ENCODE measurements around the gene ERFL.
"Not testable (repeated sequence)": the region's sequence is repeated elsewhere in the genome, so short reads cannot be mapped to it uniquely, and the experiment has no call there.

The ERFL gene

DNA sequence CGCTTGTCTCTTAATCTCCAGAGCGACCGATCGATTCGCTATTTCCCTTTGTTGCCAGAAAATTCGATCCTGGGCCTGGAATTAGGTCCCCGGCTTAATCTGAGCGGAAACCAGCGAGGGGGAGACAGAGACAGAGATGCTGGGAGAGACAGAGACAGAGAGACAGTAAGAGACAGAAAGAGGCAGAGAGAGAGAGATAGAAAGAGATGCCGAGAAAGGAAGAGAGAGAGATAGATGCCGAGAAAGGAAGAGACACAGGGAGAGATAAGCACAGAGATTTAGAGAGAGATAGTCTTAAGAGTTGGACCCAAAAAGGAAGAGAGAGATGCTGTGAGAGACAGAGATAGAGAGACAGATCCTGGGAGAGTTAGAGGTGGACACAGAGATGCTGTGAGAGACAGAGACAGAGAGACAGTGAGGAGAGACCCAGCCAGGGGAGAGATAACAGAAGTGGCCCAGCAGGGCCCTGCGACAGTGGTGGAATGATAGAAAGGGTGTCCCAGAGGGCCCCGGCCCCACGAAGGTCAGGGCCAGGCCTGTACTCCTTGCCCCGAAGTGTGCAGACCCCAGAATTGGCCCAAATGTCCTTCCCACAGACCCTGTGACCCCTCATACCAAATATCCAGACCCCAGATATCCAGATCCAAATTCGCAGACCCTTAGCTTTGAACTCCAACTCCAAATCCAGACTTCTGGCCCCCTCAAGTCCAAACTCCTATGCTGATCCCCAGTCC is 1.3 kb downstream of the ERFL start:
- no peak for DNase-seq (ENCODE audit: low read depth)

GRCh38 chr19:41926028-41926762 is 2.1 kb downstream of the ERFL start:
- no peak for DNase-seq (ENCODE audit: low read depth)

GRCh38 chr19:41925208-41926003 is 2.8 kb downstream of the ERFL start:
- DNase-seq (ENCODE audit: low read depth): no peak

DNA sequence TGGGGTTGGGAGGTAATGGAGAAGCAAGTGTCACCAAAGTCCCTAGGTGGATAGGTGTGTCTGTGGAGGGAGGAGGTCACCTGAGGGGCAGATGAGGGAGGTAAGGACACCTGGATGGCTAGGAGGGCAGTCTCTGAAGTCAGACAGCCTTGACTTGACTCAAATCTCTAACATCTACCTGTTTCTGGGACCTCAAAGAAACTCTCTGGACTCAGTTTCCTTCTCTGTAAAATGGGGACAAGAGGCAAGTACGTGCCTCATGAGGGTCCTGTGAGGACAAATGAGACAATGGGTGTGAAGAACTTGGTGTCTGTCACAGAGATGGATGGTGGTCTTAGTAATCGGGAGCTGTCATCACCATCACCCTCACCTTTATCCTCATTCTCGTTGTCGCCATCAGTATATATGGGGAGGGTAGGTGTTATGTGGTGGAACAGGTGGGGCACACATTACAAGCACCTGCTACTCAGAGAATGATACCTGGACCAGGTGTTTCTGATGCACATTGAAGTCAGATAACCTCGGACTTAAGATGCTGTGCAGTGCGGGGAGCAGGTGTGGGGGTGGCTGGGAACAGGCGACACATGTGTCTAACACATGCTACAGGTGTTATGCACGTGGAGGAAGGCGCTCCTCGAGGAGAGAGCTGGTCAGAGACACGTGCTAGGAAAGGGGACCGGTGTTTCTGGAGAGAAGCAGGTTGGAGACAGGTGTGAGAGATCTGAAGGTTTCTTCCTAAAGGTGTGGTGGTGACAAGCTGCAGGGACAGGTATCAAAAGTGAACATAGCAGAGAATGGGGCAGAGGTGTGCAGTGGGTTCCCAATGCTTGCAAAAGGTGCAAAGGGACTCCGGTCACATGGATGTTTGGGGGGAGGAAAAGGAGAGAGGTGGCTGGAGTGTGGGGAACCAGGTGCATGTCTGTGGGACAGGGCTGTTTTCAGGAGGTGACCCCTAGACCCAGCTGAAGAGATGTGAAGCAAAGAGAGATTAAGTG is 3.8 kb downstream of the ERFL start:
- DNase-seq (ENCODE audit: low read depth): no peak

DNA sequence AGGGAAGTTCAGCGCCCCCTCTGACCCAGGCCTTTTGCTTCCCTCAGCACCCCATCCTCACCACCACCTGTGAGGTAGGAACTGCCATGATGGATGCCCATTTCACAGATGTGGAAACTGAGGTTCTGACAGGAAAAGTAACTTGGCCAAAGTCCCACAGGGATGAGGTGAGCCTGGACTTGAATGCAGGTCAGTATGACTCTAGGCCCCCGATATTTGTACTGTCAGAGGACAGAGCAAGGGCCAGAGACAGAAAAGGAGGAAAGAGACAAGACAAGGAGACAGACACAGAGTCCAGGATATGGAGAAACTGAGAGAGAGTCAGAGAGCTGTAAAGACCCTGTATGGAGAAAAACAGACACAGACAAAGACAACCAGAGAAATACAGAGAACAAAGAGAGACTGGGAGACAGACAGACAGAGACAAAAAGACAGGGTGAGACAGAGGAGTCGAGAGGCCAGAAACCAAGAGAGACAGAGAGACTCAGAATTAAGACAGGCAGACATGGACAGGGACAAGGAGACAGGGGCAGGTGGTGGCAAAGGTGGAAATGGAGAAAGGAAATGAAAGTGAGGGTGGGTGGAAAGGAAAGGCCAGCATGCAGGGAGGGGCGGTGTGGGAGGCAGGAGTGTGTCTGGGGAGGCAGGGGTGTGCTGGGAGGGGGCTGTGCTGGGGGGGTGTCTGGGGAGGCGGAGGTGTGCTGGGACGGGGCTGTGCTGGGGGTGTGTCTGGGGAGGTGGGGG is 5.0 kb downstream of the ERFL start:
- no peak for DNase-seq (ENCODE audit: low read depth)

DNA sequence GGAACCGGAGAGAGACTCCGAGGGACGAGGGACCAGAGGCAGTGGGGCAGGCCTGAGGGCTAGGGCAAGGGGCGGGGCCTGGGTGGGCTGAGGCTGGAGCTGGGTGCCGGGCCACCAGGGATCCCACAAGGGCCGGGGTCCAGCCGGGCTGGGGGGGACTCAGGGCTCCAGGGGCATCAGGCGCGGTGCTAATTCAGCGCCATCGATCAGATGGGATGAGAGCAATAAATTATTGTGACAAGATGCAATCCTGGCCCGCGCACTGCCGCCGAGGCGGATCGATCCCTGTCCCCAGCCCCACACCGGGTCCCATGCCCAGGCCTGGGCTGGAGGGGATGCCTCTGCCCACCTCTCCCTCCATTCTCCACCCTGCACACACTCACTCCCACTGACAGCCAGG is 5.7 kb downstream of the ERFL start:
- no peak for DNase-seq (ENCODE audit: low read depth)

- DNase-seq (ENCODE audit: low read depth): no peak
Measured at GRCh38 chr19:41921577-41922576, 6.4 kb downstream of the ERFL start.

- DNase-seq (ENCODE audit: low read depth): no peak
Measured at GRCh38 chr19:41920882-41921576, 7.2 kb downstream of the ERFL start.

DNA sequence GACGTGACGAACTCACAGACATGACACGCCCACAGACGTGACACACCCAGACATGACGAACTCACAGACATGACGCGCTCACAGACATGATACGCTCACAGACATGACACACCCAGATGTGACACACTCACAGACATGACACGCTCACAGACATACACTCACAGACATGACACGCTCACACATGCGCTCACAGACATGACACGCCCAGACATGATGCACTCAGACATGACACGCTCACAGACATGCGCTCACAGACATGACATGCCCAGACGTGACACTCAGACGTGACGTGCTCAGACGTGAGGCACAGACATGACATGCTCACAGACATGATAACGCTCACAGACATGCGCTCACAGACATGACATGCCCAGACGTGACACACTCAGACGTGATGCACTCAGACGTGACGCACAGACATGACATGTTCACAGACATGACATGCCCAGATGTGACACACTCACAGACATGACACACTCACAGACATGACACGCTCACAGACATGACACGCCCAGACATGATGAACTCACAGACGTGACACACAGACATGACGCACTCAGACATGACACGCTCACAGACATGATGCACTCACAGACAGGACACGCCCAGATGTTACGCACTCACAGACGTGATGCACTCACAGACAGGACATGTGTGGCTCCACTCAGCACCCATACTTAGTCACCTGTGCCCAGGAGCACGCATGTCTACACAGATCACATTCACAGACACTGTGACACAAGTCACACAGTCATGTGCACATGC is 8.1 kb downstream of the ERFL start:
- DNase-seq (ENCODE audit: low read depth): no peak

DNA sequence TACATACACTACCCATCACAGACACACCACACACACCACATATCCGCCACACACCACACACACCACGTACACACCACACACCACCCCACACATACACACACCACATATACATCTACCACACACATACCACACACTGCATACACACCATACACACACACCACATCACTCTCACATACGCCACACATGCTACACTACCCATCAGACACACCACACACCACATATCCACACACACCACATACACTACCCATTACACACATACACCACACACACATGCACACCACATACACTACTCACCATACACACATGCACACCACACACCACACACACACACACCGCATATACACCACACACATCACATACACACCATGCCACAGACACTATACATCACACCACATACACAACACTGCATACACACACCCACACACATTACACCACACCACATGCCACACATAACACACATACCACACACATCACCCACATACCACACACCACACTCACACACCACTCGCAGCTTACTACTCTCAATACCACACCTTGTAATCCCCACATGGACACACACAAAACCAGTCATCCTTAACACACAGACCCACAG is 9.5 kb downstream of the ERFL start:
- no peak for DNase-seq (ENCODE audit: low read depth)

- DNase-seq (ENCODE audit: low read depth): no peak
Measured at GRCh38 chr19:41918095-41918494, 10.2 kb downstream of the ERFL start.

DNA sequence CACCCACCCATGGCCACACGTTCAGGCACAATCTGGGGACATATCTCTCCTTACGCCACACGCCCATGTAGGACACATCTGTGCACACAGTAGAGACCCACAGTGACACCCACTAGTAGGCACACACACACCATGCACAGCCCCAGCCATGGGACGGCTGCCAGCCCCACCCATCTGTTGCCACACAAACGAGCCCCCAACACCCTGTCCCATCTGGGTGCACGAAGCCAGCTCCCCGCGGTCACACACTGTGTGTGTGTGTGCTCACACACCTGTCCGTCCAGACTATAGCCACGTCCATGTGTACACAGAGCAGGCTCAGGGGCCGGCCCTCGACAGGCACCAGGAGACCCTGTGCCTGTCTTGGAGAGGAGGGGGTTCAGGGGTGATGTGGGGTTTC is 10.6 kb downstream of the ERFL start:
- no peak for DNase-seq (ENCODE audit: low read depth)

- DNase-seq (ENCODE audit: low read depth): no peak
Measured at GRCh38 chr19:41915776-41916414, 12.4 kb downstream of the ERFL start.

GRCh38 chr19:41915021-41915775 is 13.1 kb downstream of the ERFL start:
- DNase-seq (ENCODE audit: low read depth): no peak

GRCh38 chr19:41914424-41914834 is 13.8 kb downstream of the ERFL start:
- DNase-seq (ENCODE audit: low read depth): not testable (repeated sequence)
